Glutamatergic neuron (in vitro differentiated cells): ENCODE results near the gene CAPN13. TPM values are rescaled to one million over a fixed set of nuclear protein-coding genes. Genes with fewer than 3 reads are reported as not detected.

Experiments
- DNase-seq: peaks from one replicate; pipeline ENCODE4 v3.0.0; 2022
- H3K27ac Mint-ChIP-seq: one replicate; pipeline ENCODE4 v1.8.0; 2020; ENCODE audit warnings: mild to moderate bottlenecking, mixed read lengths, inconsistent platforms; ENCODE audit not compliant: unreplicated experiment
- H3K27me3 Mint-ChIP-seq: one replicate; pipeline ENCODE4 v1.8.0; 2020; ENCODE audit warnings: mild to moderate bottlenecking, moderate library complexity, mixed read lengths, inconsistent platforms; ENCODE audit not compliant: unreplicated experiment
- H3K36me3 Mint-ChIP-seq: one replicate; pipeline ENCODE4 v1.8.0; 2020; ENCODE audit warnings: mild to moderate bottlenecking, mixed read lengths, inconsistent platforms; ENCODE audit not compliant: unreplicated experiment
- H3K4me1 Mint-ChIP-seq: one replicate; pipeline ENCODE4 v1.8.0; 2020; ENCODE audit warnings: mild to moderate bottlenecking, low read depth, mixed read lengths, inconsistent platforms; ENCODE audit not compliant: unreplicated experiment
- H3K4me3 Mint-ChIP-seq: one replicate; pipeline ENCODE4 v1.8.0; 2020; ENCODE audit warnings: mild to moderate bottlenecking, mixed read lengths, inconsistent platforms; ENCODE audit not compliant: unreplicated experiment
- H3K9me3 Mint-ChIP-seq: one replicate; pipeline ENCODE4 v1.8.0; 2020; ENCODE audit warnings: mild to moderate bottlenecking, moderate library complexity, mixed read lengths, inconsistent platforms; ENCODE audit not compliant: unreplicated experiment
- CTCF ChIP-seq: fragments of 200-600 bp; sonication (generic); IDR thresholded peaks from one replicate; pipeline ENCODE4 v1.5.0; 2021; ENCODE audit not compliant: partially characterized antibody, unreplicated experiment
- total RNA-seq: library from RNA; stranded (reverse); fragmentation: NEBNext Ultra II Directional; extraction: Animal tissue kit (Norgen Biotek cat#: 25700); gene quantifications from one replicate; pipeline ENCODE4 v1.2.1, GENCODE V29; 2021; ENCODE audit not compliant: unreplicated experiment

CAPN13 gene
- total RNA-seq, 1 donor from 2014 or later: not detected

- Mint-ChIP-seq H3K27ac (no peak overlapping the region), H3K4me3 (no peak overlapping the region), H3K27me3 (peaks cover 8% of the 10 kb centered on the region), H3K36me3 (peaks cover 3% of the 10 kb centered on the region), H3K9me3 (peaks cover 1% of the 10 kb centered on the region), H3K4me1 (no peaks in the 10 kb centered on the region)
- no peak for TF ChIP-seq CTCF
- DNase-seq: no peak
These were observed 43.0 kb downstream of the CAPN13 start for GRCh38 chr2:30764021-30764800.

GRCh38 chr2:30763151-30763660 is 44.0 kb downstream of the CAPN13 start:
- Mint-ChIP-seq H3K36me3 (peaks cover 3% of the 10 kb centered on the region), H3K4me1 (peaks cover under 1% of the 10 kb centered on the region), H3K27me3 (peaks cover 8% of the 10 kb centered on the region), H3K9me3 (peaks cover 1% of the 10 kb centered on the region), H3K4me3 (no peak overlapping the region), H3K27ac (no peak overlapping the region)
- no peak for TF ChIP-seq CTCF
- no peak for DNase-seq

GRCh38 chr2:30761226-30761625 is 46.0 kb downstream of the CAPN13 start:
- Mint-ChIP-seq H3K27me3 (peaks cover 2% of the 10 kb centered on the region), H3K9me3 (peaks cover 2% of the 10 kb centered on the region), H3K36me3 (peaks cover 3% of the 10 kb centered on the region), H3K27ac (no peak overlapping the region), H3K4me3 (no peak overlapping the region), H3K4me1 (peaks cover 18% of the 10 kb centered on the region)
- no peak for DNase-seq
- TF ChIP-seq CTCF: no peak

- DNase-seq: no peak
- Mint-ChIP-seq H3K27me3 (no peaks in the 10 kb centered on the region), H3K9me3 (peaks cover 2% of the 10 kb centered on the region), H3K36me3 (peaks cover 7% of the 10 kb centered on the region), H3K4me3 (no peak overlapping the region), H3K4me1 (peaks cover 20% of the 10 kb centered on the region), H3K27ac (no peak overlapping the region)
- TF ChIP-seq CTCF: no peak
These were observed 47.8 kb downstream of the CAPN13 start for GRCh38 chr2:30759481-30759880.

- Mint-ChIP-seq H3K36me3 (peaks cover 8% of the 10 kb centered on the region), H3K27me3 (no peaks in the 10 kb centered on the region), H3K4me3 (no peak overlapping the region), H3K27ac (peak overlapping the region; percentile 64), H3K4me1 (peaks cover 20% of the 10 kb centered on the region), H3K9me3 (peaks cover 2% of the 10 kb centered on the region)
- DNase-seq: peak; percentile 54
- no peak for TF ChIP-seq CTCF
These were observed 49.0 kb downstream of the CAPN13 start for GRCh38 chr2:30758191-30758651.
